AG04450 (cell line): ENCODE measurements around the gene TEX35. TPM values are rescaled to one million over a fixed set of nuclear protein-coding genes. Genes with fewer than 3 reads are reported as not detected.

Experiments
- CTCF ChIA-PET: fragments of 300-600, 350-600 bp; formaldehyde crosslinking; extraction: SDS; loops from one replicate; lab custom pipeline; 2022; ENCODE audit warnings: antibody characterized with exemption, inconsistent platforms; lab: Charles Lee
- POLR2A ChIA-PET: fragments of 350-600 bp; formaldehyde crosslinking; extraction: SDS; loops from one replicate; lab custom pipeline; 2021; ENCODE audit warnings: antibody characterized with exemption, inconsistent platforms; lab: Yijun Ruan, JAX
- DNase-seq: peaks from one replicate; pipeline ENCODE4 v3.0.0-alpha.2; 2011; ENCODE audit warnings: low read depth, low spot score
- H3K27ac ChIP-seq: one replicate; pipeline ENCODE4 v1.5.1; 2012; ENCODE audit warnings: low read depth, low read length, control low read depth
- H3K27me3 ChIP-seq: one replicate; pipeline ENCODE4 v1.6.0; 2012; ENCODE audit warnings: low read length; ENCODE audit not compliant: control insufficient read depth, insufficient read depth
- H3K4me3 ChIP-seq: 2 replicates; pipeline ENCODE4 v1.5.1; 2011; ENCODE audit warnings: mild to moderate bottlenecking, low read depth, low read length, control low read depth
- H3K9me3 ChIP-seq: 2 replicates; pipeline ENCODE4 v1.5.1; 2012; ENCODE audit warnings: low read length; ENCODE audit not compliant: control insufficient read depth, insufficient read depth
- polyA plus RNA-seq: library from polyadenylated mRNA; depleted of rRNA; stranded (reverse); fragments of >200 nt; gene quantifications from 2 replicates; pipeline ENCODE4 v1.2.3, GENCODE V29; 2011
- TF ChIP-seq, protein P1 (sequence below): IDR thresholded peaks from 2 replicates; pipeline ENCODE4 v1.5.1; 2011; ENCODE audit warnings: low read depth, low read length, control low read depth, inconsistent platforms

Gene TEX35
- polyA plus RNA-seq, 1 experiment: not detected

DNA sequence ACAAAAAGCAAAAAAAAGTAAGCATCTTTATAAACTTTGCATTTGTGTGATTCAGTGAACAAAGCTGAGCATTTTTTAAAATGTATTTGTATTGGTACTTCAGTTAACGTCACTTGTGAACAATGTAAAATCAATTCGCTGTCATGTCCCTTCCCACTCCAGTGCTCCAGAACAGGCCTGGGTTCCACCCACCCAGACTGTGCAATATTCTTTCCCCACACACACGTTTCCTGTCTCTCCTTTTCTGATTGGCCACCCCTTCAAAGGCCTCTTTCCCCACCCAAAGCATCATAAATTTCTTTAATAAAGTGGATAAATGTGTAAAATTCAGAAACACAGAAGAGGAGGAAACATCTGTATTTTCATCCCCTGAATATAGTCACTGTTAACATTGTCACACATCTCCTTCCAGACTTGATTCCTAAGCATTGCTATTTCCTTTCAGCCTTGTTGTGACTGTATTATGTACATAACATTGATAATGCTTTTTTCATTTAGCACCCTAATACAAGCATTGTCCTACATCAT, 28.1 kb upstream of the TEX35 start:
- Histone ChIP-seq H3K9me3 (no peaks in the 10 kb centered on the region; the same call in 1 of the 2 replicates), H3K27me3 (no peaks in the 10 kb centered on the region), H3K4me3 (no peak overlapping the region), H3K27ac (no peak overlapping the region)
- POLR2A ChIA-PET: no interaction called here
- DNase-seq: no peak
- CTCF ChIA-PET: interaction anchor here (6.0 kb wide), 1 partner anchor 16 kb away, joined by 35 read pairs; no protein-coding TSS in a partner anchor
- TF ChIP-seq, protein P1, sequence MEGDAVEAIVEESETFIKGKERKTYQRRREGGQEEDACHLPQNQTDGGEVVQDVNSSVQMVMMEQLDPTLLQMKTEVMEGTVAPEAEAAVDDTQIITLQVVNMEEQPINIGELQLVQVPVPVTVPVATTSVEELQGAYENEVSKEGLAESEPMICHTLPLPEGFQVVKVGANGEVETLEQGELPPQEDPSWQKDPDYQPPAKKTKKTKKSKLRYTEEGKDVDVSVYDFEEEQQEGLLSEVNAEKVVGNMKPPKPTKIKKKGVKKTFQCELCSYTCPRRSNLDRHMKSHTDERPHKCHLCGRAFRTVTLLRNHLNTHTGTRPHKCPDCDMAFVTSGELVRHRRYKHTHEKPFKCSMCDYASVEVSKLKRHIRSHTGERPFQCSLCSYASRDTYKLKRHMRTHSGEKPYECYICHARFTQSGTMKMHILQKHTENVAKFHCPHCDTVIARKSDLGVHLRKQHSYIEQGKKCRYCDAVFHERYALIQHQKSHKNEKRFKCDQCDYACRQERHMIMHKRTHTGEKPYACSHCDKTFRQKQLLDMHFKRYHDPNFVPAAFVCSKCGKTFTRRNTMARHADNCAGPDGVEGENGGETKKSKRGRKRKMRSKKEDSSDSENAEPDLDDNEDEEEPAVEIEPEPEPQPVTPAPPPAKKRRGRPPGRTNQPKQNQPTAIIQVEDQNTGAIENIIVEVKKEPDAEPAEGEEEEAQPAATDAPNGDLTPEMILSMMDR: no peak

DNA sequence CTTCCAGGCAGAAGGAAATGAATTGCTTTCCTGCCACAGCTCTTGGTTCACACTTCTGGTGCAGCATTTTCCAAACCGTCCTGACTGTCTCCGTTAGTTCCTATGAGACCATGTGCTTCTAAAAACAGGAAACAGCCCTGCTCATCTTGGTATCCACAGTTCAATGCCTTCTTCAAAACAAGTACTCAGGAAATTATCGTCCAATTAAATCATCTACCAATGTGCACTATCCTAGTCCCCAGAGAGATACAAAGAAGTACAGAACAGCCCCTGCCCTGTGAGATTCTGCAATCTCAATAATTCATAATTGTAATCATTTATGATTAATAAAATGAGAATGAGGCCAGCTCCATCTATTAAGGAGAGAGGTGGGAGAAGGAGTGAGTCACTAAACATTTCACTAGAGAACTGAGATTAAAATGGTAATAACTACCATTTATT, 27.3 kb upstream of the TEX35 start:
- DNase-seq: no peak
- no peak overlapping the region for H3K4me3 ChIP-seq
- TF ChIP-seq, protein P1: no peak
- CTCF ChIA-PET: interaction anchor here (6.0 kb wide), 1 partner anchor 16 kb away, joined by 35 read pairs; no protein-coding TSS in a partner anchor
- H3K9me3 ChIP-seq: no peaks in the 10 kb centered on the region; the same call in 1 of the 2 replicates
- no peak overlapping the region for H3K27ac ChIP-seq
- POLR2A ChIA-PET: no interaction called here
- H3K27me3 ChIP-seq: no peaks in the 10 kb centered on the region

DNA sequence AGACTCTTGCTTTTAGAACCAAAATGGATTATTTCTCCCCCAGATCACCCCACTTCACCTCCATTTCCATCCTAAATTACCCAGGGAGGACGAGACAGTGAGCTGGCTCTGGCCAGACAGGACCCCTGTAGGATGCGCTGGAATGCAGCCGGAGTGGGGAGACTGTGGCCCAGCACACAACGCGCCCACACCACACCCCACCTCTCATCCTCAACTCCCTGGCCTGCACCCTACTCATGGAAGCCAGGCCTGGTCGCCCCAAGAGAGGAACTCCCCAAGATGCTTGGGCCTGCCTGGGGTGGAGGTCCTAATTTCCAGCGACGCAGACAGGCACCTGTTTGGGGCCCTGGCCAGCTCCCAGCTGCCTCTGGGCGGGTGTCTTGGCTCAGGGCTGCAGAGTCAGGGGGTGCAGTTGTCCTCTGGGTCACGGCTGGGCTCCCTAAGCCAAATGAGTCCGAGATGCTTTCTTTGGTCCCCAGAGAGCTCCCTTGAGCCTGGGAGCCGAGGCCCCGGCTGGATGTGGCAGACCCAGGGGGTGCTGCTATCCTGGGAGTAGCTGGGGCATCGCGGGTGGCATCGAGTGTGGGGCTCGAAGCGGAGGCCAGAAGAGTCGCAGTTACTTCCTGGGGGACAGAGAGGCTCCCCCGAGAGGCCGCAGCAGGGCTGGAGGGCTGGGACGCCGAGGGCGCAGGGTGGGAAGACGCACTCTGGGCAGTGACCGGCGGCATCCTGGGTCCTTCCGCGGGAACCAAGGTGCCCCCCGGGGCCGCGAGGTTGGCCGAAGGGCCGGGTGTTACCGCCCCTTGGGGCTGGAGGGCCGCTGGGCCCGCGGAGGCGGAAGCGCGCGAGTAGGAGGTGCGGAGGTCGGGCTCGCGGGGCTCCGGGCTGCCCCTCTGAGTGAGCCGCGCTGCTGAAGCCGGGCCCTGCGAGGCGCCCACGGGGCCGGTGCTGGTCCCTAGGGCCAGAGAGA, 26.5 kb upstream of the TEX35 start:
- no peak for DNase-seq
- no peak overlapping the region for H3K4me3 ChIP-seq
- H3K9me3 ChIP-seq: no peaks in the 10 kb centered on the region; the same call in 1 of the 2 replicates
- CTCF ChIA-PET: interaction anchor here (1.2 to 6.0 kb wide), 2 partner anchors 10 to 15 kb away, joined by 3 to 35 read pairs; no protein-coding TSS in a partner anchor
- POLR2A ChIA-PET: no interaction called here
- no peaks in the 10 kb centered on the region for H3K27me3 ChIP-seq
- H3K27ac ChIP-seq: no peak overlapping the region
- TF ChIP-seq, protein P1: no peak

DNA sequence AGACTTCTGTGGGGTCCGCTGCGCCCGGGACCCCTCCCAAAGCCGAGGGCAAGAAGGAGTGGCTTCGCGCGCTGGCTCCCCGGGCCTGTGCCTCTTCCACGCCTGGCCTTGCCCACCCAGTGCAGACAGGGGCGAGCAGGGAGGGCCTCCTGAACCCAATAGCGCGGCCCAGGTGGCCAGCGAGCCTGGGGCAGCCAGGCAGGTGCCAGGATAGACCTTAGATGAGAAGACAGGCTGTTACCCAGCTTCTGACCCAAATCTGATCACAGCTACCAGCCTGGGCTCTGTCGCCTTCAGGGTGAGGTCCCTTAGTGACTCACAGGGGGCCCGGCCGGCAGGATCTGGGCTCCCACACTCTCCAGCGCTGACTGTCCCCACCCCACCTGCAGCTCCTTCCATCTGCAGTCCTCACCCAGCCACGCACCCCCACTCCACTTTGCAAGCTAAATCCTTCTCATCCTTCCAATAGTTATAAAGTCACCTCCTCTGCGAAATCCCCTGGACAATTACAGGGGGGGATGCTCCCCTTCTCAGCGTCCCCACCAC, 25.8 kb upstream of the TEX35 start:
- DNase-seq: no peak
- Histone ChIP-seq H3K27me3 (no peaks in the 10 kb centered on the region), H3K4me3 (no peak overlapping the region), H3K9me3 (no peaks in the 10 kb centered on the region; the same call in 1 of the 2 replicates), H3K27ac (no peak overlapping the region)
- TF ChIP-seq, protein P1: no peak
- ChIA-PET POLR2A (no interaction called here), CTCF (interaction anchor here (1.2 to 6.0 kb wide), 2 partner anchors 10 to 14 kb away, joined by 3 to 35 read pairs; no protein-coding TSS in a partner anchor)
